Measurements from ENCODE around the gene HRAS.

GRCh38 chr11:563812-564578 lies 28.6 kb upstream of the HRAS start:
- TF ChIP-seq CTCF (IDR thresholded peaks at IDR 0.05) (no peak), POLR2AphosphoS5 (IDR thresholded peaks at IDR 0.05) (no peak), POLR2A (IDR thresholded peaks at IDR 0.05) (no peak)
